GM18873 (cell line): Measurements from ENCODE around the gene PROK2.

Experiments
- ATAC-seq: cut with Tn5 transposase; IDR thresholded peaks from one replicate; pipeline ENCODE4 v1.9.1; 2021; ENCODE audit warnings: mild to moderate bottlenecking, moderate library complexity, moderate number of reproducible peaks; ENCODE audit not compliant: unreplicated experiment, low FRiP score

PROK2 gene, protein sequence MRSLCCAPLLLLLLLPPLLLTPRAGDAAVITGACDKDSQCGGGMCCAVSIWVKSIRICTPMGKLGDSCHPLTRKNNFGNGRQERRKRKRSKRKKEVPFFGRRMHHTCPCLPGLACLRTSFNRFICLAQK

DNA sequence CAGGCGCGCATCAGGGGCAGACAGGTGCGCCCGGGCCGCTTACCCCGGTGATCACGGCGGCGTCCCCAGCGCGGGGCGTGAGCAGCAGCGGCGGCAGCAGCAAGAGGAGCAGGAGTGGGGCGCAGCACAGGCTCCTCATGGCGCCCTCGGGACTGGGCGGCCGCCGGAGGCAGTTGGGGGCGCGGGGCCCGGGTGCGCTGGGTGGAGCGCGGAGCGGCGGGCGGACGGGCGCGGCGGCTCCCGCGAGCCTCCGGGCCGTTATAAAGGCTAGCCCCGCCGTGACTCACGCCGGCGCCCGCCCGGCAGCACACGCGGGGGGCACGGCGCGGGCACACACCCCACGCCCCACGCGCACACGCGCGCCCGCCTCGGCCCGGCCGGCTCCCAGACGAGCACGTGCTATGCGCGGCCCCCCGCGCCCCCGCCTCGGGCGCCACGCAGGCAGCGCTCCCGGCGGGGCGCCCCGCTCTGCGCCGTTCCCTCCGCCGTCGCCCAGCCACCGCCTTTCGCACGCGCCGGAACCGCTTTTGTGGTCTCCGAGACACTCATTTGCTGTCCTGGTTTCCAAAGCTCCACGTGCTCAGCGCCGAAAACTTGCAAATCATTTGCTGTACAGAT lies at the start of gene PROK2:
TSS of gene PROK2 (minus strand) at position 235 of the 618 bp plus-strand sequence. CDS start at position 139, 96 bp downstream.
- ATAC-seq, result no peak

DNA sequence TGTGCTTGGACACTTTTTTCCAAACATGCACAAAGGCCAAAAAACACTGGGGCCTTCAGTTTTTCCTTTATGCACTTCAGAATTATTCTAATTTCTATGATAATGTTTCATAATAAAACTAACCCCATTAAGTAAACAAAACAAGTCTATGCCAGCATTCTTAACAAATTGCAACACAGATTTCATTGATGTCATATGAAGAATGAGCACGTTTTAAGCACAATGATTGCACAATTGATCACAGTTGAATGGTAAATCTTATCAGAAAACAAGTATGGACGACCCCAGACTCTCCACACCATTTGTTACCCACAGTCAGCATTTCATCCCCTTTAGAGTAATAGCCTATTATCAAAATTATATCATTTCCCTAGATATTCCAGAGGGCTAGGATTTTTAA lies 46.7 kb upstream of the PROK2 start:
- ATAC-seq, result no peak

DNA sequence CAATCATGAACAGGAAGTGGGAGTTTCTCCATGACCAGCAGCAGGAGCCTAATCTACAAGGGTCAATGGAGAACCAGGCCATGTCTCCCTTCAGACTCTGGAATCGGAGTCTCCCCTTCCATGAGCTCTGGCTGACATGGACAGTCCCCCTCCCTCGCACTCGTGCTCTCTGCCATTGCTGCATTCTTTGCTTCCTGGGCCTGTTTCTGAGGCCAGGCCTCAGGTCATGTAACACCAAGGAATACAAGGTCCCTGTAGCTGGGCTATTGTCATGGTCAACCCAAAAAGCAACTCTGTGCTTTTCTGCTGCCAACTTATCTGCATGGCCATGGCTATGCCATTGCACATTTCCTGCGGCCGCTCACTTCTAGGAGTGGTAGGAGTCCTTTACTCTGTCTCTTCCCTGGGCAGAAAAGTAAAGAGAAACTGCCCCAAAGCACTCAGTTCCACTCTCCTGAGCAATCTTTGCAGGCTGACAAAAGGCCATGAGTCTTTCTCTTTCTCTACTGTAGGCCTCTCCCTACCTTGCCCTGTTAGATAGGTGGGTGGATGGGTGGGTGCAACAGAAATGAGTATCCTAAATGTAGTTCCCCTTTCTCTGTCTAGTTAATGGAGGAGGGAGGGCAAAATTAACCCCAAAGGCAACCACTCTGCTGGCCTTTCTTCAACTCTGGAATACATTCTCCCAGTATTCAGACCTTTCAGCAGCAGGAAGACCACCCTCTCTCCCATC lies 40.8 kb upstream of the PROK2 start:
- no peak for ATAC-seq

DNA sequence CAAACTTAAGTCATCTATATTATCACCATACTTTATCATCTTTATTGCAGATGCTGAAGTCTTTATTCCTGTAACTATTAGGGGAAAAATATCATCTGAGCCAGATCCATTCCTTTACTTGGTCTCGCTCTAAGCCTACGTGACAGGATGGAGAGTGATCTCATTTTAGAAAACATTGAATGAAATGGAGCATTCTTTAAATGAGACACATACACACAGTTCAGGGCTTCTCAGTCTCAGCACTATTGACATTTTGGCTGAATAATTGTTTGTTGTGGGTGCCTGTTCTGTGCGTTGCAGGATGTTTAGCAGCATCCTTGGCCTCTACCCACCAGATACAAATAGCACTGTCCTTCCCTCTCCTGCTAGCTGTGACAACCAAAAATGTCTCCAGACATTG lies 36.2 kb upstream of the PROK2 start:
- ATAC-seq, result no peak

DNA sequence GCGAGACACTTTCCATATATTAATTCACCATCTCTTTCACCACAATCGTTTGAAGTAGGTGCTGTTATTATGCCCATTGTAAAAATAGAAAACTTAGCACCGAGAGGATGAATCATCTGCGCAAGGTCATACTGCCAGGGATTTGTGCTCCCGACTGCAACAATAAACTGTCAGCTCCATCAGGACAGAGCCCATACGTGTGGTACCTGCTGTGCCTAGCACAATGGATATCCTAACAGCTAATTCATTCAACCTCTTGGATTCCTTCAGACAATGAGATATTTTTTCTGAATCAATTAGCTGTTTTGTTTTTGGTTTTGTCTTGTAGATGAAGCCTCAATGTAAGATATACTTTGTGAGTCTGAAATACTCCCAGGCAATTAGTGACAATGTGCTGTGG lies 32.3 kb upstream of the PROK2 start:
- no peak for ATAC-seq

DNA sequence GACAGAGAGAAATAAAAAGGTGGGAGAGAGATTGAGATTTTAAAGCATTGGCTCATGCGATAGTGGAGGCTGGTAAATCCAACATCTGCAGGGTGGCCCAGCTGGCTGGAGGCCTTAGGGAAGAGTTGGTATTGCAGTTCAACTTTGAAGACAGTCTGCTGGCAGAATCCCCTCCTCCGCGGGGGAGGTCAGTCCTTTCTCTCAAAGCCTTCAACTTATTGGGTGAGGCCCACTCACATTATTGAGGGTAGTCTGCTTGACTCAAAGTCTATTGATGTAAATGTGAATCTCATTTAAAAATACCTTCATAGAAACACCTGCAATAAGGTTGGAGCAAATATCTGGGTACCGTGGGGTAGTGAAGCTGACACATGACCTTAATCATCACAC lies 31.8 kb upstream of the PROK2 start:
- no peak for ATAC-seq

DNA sequence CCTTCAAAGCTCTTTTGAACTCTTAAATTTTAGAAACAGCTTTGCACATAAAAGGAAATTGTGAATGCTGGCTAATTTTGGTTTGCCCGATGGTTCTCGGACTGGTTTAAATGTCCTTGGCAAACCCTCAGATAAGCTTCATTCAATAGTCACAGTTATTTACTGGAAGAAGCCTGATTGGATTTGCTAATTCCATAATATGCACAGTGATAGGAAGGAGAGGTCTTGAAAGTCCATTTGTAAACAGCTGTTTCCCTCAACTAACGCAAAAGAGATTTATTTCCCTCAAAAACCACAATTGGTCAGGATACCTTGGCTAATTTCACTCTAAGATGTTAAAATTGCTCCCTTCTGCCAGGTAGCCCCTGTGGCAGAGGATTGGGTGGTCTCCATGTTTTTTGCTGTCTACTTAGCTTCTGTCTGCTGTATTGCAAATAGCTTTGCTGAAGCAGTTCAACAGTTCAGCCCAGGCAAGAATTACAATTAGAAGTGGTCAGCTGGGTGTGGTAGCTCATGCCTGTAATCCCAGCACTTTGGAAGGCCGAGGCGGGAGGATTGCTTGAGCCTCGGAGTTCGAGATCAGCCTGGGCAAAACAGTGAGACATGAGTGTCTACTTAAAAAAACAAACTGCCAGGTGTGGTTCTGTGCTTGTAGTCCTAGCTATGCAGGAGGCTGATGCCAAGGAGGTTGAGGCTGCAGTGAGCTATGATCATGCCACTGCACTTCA lies 30.6 kb upstream of the PROK2 start:
- ATAC-seq, result no peak

DNA sequence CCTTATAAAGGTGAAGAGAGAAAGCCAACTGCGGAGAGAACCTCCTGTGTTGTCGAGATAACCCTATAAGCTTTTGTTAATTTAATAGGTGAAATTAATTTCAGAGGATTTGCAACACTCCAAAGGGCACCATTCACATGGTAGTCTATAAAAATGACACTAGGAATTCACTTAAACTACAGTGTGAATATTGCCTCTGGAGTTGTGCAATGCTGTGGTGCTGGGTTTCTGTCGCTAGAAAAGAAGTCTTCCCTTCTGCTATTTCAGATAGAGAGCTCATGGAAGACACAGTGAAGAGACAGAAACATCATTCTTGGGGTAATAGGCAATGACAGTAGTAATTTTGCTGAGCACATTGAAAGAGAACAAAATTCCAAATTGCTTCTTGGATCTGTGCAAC lies 28.8 kb upstream of the PROK2 start:
- no peak for ATAC-seq

DNA sequence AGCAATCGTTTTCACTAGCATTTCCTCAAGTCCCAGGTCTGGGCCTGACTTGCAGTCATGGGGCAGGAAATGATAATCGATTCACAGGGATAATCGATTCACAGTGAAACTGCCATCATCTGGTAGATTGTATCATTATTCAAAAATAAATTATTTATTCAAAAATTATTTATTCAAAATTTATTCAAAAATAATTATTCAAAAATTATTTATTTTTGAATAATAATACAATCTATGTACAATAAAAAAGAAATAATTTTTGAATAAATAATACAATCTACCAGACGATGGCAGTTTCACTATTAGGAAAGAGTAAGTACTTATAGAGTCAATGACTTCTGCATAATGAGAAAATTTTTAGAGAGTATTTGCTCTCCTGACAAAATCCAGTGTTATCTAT lies 28.1 kb upstream of the PROK2 start:
- no peak for ATAC-seq

DNA sequence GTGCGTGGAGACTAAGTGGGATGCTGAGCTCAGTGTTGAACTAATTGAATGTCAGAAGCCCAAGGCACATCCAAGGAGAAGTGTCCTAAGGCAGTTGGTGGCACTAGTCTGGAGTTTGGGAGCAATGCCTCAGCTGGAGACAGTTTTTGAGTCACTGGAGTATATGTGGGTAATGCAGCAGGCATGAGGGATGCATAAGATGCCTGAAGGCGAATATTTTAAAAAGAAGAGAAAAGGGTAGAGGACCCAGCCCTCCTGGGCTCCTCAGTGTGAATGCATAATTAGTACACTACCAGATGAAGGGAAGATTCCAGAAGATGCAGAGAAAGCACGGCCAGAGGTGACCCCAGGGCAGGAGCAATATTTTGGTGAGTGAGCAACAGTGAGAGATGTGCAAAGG lies 25.1 kb upstream of the PROK2 start:
- no peak for ATAC-seq

DNA sequence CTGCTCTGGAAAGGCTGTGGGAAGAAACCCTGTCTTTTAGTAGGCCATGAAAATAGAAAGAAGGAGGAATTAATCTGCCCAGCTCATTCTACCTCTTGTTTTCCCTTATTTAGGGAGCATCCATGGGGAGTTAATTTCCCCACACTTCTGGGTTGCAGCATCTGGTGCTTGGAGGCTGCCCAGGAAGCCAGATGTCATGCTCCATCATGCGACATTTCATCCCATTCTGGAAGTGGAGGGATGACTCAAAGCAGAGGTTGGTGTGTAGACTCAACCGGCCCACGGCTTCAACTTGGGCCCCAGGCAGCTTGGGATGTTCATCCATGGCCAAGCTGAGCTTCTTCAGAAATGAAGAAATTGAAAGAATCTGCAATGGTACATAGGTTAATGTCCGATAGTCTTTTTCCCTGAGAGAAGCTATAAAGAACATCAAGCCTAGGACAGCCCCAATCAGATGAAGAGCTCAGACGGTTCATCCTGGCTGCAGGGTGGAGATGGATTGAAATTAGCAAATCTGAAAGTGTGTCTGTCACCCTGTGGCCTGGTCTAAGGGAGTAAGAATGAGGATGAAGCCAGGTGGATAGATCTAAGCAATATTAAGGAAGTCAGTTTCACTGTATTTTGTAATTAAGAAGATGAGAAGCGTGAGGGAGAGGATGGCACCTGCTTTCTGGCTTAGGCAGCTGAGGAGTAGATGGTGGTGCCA lies 24.5 kb upstream of the PROK2 start:
- ATAC-seq, result no peak

DNA sequence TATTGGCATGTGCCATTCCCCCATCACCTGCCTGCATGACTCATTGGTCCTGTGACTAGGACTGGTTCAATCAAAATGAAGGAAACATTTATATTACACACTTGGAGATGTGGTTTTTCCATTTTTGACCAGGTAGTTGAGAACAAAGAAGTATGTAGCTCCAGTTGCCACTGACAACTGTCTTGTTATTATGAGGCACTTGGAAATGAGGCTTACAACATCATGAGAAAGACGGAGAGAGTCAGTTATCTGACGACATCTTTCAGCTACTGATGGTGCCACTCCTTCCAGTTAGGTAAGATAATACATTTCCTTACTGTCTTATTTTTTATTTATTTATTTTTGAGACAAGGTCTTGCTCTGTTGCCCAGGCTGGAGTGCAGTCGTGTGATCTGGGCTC lies 21.8 kb upstream of the PROK2 start:
- no peak for ATAC-seq

DNA sequence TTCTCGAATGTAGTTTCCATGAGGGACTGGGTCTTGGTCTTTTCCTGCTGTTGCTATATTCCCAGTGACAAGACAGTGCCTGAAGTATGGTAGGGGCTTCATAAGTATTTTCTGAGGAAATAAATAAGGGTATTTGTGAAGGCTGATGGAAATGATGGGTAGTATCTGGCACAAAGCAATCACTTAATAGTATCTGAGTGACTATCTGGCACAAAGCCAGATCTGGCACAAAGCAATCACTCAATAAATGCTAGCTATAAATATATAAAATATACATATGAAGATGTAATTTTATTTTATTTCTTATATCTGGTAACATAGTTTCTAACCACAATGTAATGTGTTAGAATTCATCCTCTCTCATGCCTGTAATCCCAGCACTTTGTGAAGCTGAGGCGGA lies 20.7 kb upstream of the PROK2 start:
- no peak for ATAC-seq

DNA sequence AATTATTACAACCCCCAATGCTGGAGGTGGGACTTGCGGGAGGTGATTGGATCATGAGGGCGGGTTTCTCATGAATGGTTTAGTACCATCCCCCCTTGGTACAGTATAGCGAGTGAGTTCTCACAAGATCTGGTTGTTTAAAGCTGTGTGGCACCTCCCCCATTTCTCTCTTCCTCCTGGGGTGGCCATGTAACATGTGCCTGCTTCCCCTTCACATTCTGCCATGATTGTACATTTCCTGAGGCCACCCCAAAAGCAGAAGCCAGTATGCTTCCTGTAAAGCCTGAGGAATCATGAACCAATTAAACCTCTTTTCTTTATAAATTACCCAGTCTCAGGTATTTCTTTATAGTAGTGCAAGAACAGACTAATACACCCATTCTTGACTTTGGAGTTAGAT lies 20.3 kb upstream of the PROK2 start:
- no peak for ATAC-seq

DNA sequence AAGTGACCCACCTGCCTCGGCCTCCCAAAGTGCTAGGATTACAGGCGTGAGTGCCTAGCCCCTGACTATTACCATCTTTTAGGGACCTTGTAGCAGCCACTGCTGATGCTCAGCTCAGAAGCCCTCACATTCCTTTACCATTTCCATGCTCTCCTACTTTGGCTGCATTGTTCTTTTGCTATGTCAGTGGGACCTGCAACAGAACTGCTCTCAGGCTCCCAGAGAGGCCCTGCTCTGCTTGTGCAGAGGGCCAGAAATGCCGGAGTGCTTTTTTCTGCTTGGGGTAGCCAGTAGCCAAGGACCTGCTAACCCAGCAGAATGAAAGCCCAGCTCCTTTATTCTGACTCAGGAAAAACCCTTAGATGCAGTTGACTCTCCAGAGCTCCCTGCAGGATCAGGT lies 18.3 kb upstream of the PROK2 start:
- no peak for ATAC-seq

DNA sequence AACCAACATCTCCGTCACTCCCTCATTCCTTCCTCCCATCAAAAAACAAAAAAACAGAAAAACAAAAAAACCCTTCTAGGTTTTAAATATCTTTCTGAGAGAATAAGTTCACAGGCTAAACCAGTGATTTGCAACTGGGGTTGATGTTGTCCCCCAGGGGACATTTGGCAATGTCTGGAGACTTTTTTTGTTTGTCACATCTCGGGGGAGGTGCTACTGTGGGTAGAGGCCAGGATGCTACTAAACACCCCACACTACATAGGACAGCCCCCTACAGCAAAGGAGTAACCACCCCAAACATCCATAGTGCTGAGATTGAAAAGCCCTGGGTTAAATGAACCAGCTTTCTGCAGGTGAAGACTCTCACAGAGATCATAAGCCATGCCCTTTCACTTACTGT lies 17.0 kb upstream of the PROK2 start:
- no peak for ATAC-seq

DNA sequence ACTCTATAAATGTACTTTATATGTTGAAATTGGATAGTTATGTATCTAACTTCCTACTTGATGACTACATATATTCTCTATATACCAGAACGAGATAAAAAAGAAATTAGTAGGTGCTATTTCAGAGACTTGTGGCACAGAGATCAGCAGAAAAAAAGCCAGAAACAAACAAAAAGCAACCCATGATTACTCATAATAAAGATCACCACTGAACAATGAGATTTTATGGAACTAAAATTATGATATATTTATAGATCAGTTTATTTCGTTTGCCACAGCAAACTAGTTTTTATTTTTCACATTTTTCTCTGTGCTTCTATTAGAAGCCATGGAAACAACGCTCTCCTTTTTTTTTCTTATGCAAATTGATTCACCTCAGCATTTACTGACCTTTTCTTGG lies 15.1 kb upstream of the PROK2 start:
- no peak for ATAC-seq

DNA sequence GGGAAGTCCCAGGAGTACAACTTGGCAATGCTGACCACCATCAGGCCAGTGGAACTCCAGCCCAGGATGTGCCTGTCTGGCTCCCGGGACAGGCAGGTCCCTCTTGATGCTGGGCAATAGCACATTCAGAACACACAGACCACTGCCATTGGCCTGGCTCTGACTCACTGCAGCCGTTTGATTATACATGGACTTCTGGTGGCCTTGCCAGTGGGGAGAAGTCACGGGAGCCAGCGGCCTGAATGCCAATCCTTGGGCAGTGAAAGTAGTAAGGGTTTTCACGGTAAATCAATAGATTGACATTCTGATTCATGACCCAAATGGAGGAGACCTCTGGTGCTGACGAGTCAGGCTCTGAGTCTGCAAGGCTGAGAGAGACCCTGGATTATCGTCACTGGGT lies 12.5 kb upstream of the PROK2 start:
- no peak for ATAC-seq

DNA sequence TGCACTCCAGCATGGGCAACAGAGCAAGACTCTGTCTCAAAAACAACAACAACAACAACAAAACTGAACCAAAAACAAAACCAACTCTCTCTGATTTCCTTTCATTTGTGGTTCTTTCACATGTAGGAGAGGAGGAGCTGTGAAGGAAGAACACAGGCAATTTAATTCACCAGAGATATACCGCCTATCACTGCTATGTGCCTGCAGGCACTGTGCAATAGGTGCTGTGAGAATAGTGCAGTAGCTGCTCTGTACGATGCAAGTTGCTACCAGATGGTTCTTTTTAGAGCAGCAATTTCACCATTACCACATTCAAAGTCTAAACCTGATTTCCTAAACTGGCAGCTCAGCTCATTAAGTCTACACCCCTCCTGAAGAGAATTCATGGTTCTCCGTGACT lies 11.3 kb upstream of the PROK2 start:
- no peak for ATAC-seq

DNA sequence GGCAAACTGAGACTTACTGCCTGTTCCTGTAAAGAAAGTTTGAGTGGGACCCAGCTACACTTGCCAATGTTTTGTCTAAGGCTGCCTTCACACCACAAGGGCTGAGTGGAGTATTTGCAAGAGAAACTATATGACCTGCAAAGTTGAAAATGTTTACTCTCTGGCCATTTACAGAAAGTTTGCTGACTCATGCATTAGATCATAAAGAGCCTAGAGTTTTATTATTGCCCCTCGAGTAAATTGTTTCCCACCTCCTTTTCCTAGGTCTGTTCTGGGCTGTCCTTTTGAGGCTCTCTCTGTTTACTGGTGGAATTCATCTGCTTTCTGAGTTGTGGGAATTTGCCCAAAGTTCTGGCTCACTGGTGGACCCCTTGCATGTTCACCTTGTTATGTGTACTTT lies 6.7 kb upstream of the PROK2 start:
- ATAC-seq, result no peak

DNA sequence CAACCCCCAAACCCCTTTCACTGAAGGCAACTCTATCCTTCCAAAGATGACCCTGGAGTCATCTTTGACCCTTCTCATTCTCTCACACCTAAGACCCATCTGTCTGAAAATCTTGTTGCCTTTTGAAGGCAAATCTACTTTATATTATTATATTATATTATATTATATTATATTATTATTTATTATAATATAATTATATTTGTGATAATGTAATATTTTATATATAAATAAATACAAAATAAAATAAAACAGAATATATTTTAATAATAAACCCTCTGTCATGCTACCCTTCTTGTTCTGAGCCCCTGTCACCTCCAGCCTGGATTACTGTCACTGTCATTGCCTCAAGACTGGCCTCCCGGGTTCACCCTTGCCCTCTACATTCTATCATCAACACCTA lies 5.0 kb upstream of the PROK2 start:
- no peak for ATAC-seq
